ENCODE data around the gene SLC39A11.

DNA sequence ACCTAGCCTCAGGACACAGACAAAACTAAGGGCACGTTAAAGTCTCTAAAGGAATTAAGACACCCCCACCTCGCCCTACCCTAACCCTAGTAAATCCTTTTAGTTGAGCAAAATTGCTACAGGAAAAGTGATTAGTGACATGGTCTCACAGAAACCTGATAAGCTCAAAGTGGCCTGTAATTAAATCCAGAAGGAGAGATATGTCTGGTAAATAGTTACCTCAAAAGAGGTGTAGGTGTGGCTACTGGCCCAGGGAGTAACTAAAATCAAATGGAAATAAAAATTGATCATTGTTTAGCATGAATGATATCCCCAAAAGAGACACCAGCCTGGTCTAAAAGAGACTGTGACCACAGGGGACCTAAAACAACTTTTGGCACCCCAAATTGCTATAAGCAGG, 168.3 kb downstream of the SLC39A11 start:
- TF ChIP-seq RAD21 (IDR thresholded peaks at IDR 0.05; ENCODE audit: low read depth) (no peak), POLR2A (IDR thresholded peaks at IDR 0.05; ENCODE audit: borderline replicate concordance, extremely low read depth, insufficient read depth, insufficient read length) (no peak), POLR2AphosphoS5 (IDR thresholded peaks at IDR 0.05; ENCODE audit: low read depth, low read length) (no peak), ZNF274 (IDR thresholded peaks at IDR 0.05; ENCODE audit: low read depth, low read length) (no peak), EZH2 (IDR thresholded peaks at IDR 0.05) (no peak), YY1 (IDR thresholded peaks at IDR 0.05; ENCODE audit: extremely low read depth, insufficient replicate concordance, low read depth, low read length) (no peak)
- TF ChIP-seq, protein P1, sequence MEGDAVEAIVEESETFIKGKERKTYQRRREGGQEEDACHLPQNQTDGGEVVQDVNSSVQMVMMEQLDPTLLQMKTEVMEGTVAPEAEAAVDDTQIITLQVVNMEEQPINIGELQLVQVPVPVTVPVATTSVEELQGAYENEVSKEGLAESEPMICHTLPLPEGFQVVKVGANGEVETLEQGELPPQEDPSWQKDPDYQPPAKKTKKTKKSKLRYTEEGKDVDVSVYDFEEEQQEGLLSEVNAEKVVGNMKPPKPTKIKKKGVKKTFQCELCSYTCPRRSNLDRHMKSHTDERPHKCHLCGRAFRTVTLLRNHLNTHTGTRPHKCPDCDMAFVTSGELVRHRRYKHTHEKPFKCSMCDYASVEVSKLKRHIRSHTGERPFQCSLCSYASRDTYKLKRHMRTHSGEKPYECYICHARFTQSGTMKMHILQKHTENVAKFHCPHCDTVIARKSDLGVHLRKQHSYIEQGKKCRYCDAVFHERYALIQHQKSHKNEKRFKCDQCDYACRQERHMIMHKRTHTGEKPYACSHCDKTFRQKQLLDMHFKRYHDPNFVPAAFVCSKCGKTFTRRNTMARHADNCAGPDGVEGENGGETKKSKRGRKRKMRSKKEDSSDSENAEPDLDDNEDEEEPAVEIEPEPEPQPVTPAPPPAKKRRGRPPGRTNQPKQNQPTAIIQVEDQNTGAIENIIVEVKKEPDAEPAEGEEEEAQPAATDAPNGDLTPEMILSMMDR (IDR thresholded peaks at IDR 0.05 in 2 of 3, conservative IDR thresholded peaks at IDR 0.05 in 1 of 3; ENCODE audit: borderline replicate concordance in 1 of 3, insufficient read depth in 1 of 3, low read depth in 2 of 3, low read length in 2 of 3) = no peak
- TF ChIP-seq, protein P2, sequence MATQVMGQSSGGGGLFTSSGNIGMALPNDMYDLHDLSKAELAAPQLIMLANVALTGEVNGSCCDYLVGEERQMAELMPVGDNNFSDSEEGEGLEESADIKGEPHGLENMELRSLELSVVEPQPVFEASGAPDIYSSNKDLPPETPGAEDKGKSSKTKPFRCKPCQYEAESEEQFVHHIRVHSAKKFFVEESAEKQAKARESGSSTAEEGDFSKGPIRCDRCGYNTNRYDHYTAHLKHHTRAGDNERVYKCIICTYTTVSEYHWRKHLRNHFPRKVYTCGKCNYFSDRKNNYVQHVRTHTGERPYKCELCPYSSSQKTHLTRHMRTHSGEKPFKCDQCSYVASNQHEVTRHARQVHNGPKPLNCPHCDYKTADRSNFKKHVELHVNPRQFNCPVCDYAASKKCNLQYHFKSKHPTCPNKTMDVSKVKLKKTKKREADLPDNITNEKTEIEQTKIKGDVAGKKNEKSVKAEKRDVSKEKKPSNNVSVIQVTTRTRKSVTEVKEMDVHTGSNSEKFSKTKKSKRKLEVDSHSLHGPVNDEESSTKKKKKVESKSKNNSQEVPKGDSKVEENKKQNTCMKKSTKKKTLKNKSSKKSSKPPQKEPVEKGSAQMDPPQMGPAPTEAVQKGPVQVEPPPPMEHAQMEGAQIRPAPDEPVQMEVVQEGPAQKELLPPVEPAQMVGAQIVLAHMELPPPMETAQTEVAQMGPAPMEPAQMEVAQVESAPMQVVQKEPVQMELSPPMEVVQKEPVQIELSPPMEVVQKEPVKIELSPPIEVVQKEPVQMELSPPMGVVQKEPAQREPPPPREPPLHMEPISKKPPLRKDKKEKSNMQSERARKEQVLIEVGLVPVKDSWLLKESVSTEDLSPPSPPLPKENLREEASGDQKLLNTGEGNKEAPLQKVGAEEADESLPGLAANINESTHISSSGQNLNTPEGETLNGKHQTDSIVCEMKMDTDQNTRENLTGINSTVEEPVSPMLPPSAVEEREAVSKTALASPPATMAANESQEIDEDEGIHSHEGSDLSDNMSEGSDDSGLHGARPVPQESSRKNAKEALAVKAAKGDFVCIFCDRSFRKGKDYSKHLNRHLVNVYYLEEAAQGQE (IDR thresholded peaks at IDR 0.05; ENCODE audit: low read depth) = no peak
